GM12874 (cell line): Measurements from ENCODE around the gene ARHGAP26.

Source experiments
- CTCF ChIP-seq: IDR thresholded peaks from 2 replicates; pipeline ENCODE4 v1.5.1; 2011; ENCODE audit warnings: low read depth, mild to moderate bottlenecking, control low read depth, low read length, moderate library complexity; ENCODE audit not compliant: insufficient read depth

ARHGAP26 gene

GRCh38 chr5:142945321-142945720, 175.1 kb downstream of the ARHGAP26 start:
- TF ChIP-seq CTCF: no peak

GRCh38 chr5:142945845-142946244, 175.7 kb downstream of the ARHGAP26 start:
- TF ChIP-seq CTCF: no peak

GRCh38 chr5:142946547-142947426, 176.6 kb downstream of the ARHGAP26 start:
- no peak for TF ChIP-seq CTCF

- no peak for TF ChIP-seq CTCF
Observed at GRCh38 chr5:142947427-142947709, 177.2 kb downstream of the ARHGAP26 start.

GRCh38 chr5:142952229-142952628, 182.1 kb downstream of the ARHGAP26 start:
- no peak for TF ChIP-seq CTCF

GRCh38 chr5:142954455-142954854, 184.3 kb downstream of the ARHGAP26 start:
- TF ChIP-seq CTCF: no peak

- no peak for TF ChIP-seq CTCF
Observed at GRCh38 chr5:142955628-142956027, 185.5 kb downstream of the ARHGAP26 start.
